ENCODE results near the gene IPO7.
A peak's percentile ranks its signal among the peaks of the same experiment; 100 is the strongest.
"Not testable (repeated sequence)": the region's sequence is repeated elsewhere in the genome, so short reads cannot be mapped to it uniquely, and the experiment has no call there.

The IPO7 gene

GRCh38 chr11:9384535-9385326 is at the start of gene IPO7:
Gene IPO7 (plus strand): TSS chr11:9384652. CDS start chr11:9384764, 112 bp downstream.
- DNase-seq: peak; percentile 90

GRCh38 chr11:9341638-9342178 is 42.7 kb upstream of the IPO7 start:
- DNase-seq: no peak

- DNase-seq: no peak
Measured at GRCh38 chr11:9344061-9344680, 40.3 kb upstream of the IPO7 start.

GRCh38 chr11:9347100-9347499 is 37.4 kb upstream of the IPO7 start:
- no peak for DNase-seq

GRCh38 chr11:9347779-9348178 is 36.7 kb upstream of the IPO7 start:
- DNase-seq: not testable (repeated sequence)

- no peak for DNase-seq
Measured at GRCh38 chr11:9351321-9351881, 33.1 kb upstream of the IPO7 start.

GRCh38 chr11:9357041-9357440 is 27.4 kb upstream of the IPO7 start:
- DNase-seq: no peak

GRCh38 chr11:9360862-9361622 is 23.4 kb upstream of the IPO7 start:
- not testable (repeated sequence) for DNase-seq

- no peak for DNase-seq
Measured at GRCh38 chr11:9362393-9362863, 22.0 kb upstream of the IPO7 start.

GRCh38 chr11:9363954-9364912 is 20.2 kb upstream of the IPO7 start:
- peak; percentile 79 for DNase-seq

GRCh38 chr11:9367551-9367950 is 16.9 kb upstream of the IPO7 start:
- no peak for DNase-seq

- no peak for DNase-seq
Measured at GRCh38 chr11:9377036-9377435, 7.4 kb upstream of the IPO7 start.

GRCh38 chr11:9379041-9379440 is 5.4 kb upstream of the IPO7 start:
- DNase-seq: no peak

GRCh38 chr11:9380773-9381172 is 3.7 kb upstream of the IPO7 start:
- no peak for DNase-seq

- no peak for DNase-seq
Measured at GRCh38 chr11:9385327-9385899, 961 bp downstream of the IPO7 start.

GRCh38 chr11:9386086-9386485 is 1.6 kb downstream of the IPO7 start:
- DNase-seq: no peak

GRCh38 chr11:9386901-9387300 is 2.4 kb downstream of the IPO7 start:
- no peak for DNase-seq

- no peak for DNase-seq
Measured at GRCh38 chr11:9396310-9396709, 11.9 kb downstream of the IPO7 start.

- DNase-seq: no peak
Measured at GRCh38 chr11:9396752-9397151, 12.3 kb downstream of the IPO7 start.

GRCh38 chr11:9397746-9398680 is 13.6 kb downstream of the IPO7 start:
- no peak for DNase-seq
